ENCODE measurements around the gene TARBP1.
"Not testable (repeated sequence)": the region's sequence is repeated elsewhere in the genome, so short reads cannot be mapped to it uniquely, and the experiment has no call there.

The TARBP1 gene

DNA sequence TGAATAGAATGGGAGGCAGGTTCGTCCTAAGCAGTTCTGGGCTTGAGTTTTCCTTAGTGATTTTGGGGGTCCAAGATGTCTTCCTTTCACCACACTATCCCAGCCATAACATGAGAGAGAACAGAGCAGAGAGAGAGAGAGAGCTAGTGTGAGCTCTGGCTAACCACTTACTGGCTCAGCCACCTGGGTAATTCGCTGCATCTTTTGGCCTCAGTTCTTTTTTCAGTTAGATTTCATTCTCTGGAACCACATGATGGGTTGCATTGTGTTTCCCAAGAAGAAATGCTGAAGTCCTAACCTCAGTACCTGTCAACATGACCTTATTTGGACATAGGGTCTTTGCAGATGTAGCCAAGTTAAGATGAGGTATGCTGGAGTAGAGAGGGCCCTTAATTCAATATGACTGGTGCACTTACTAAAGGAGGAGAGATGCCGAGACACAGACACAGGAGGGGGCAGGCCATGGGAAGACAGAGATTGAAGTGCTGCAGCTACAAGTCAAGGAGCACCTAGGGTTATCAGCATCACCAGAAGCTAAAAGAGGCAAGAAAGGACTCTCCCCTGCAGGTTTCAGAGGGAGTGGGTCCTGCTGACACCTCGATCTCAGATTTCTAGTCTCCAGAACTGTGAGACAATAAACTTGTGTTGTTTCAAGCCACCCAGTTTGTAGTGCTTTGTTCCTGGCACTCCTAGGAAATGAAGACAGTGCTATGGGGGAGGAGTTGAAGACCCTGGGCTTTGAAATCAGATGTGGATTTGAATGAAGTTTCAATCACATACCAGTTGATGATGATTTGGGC, 26.2 kb upstream of the TARBP1 start:
- no peak for DNase-seq (ENCODE audit: low spot score)

DNA sequence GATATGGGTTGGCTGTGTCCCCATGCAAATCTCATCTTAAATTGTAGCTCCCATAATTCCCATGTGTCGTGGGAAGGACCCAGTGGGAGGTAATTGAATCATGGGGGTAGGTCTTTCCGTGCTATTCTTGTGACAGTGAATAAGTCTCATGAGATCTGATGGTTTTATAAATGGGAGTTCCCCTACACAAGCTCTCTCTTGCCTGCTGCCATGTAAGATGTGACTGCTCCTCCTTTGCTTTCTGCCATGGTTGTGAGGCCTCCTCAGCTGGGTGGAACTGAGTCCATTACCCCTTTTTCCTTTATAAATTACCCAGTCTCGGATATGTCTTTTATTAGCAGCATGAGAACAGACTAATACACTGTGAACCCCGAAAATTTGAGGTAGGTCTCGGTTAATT, 25.3 kb upstream of the TARBP1 start:
- not testable (repeated sequence) for DNase-seq (ENCODE audit: low spot score)

DNA sequence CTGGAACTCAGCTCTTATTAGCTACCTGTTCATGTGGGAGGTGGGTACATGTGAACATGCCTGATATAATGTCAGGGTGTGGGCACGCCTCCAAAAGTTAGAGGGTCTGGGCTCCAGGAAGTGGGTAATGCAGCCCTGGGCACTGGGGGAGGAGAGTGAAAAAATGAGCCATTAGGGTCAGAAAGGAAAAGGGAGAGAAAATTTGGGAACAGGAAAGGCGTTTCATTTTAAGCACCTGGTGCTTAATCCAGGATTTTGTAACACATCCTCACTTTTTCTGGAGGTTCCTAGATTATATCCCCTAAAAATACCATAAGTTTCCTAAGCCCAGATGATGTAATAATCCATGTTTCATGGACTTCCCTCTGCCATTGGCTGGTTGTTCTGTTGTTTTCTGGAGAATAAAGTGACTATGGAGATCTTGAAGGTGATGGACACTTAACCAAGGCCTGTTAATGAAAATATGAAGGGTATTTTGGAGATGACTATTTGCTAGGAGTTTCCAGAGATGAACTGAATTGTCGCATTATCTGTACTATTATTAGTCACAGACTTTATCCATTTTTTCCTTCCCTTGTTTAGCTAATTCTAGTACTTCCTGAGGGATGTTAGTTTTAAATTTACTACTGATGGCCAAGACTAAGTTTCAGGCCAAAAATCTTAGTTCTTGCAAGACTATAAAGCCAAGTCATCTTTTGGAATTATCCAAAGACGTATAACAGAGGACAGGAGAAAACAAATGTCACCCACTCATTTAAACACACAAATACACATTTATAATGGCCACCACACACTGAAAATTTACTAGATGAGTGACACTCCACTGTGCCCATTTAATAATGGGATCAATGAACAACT, 24.4 kb upstream of the TARBP1 start:
- DNase-seq (ENCODE audit: low spot score), result no peak

DNA sequence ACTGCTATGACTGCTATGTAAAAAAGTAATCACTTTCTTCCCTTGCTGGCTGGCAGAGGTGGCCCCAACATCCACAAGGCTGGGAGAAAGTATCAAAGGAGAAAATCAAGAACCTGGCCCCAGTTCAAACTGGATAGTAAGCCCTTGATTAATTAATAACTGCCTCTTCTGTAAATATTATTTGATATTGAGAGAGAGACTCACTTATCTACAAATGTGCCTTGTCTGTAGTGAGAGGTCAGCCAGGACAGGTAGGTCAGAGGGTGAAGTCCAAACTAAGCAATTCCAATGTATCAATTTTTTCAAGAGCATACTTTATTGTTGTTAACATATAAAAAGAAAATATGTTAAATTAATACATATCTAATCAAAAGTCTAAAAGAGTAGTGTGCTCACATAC, 23.8 kb upstream of the TARBP1 start:
- no peak for DNase-seq (ENCODE audit: low spot score)

DNA sequence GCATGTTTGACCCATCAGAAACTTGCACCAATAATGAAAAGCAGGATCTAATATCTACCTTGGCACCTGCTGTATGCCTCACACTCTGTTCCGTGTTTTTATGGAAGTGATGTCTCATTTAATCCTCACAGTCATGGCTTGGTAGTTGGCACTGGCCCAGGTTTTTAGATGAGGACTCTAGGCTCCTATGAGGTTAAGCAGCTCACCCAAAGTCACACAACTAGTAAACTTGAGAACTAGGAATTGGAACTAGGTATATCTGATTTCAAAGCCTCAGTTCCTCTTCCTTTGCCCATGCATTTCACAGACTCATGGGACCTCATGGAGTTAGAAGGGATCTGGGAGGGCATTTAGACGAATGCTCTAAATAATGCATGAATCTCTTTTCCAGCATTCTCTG, 21.3 kb upstream of the TARBP1 start:
- no peak for DNase-seq (ENCODE audit: low spot score)

GRCh38 chr1:234499943-234500245, 20.9 kb upstream of the TARBP1 start:
- DNase-seq (ENCODE audit: low spot score), result no peak

- DNase-seq (ENCODE audit: low spot score), result peak; percentile 95
These were observed 20.4 kb upstream of the TARBP1 start for GRCh38 chr1:234499119-234499942.

DNA sequence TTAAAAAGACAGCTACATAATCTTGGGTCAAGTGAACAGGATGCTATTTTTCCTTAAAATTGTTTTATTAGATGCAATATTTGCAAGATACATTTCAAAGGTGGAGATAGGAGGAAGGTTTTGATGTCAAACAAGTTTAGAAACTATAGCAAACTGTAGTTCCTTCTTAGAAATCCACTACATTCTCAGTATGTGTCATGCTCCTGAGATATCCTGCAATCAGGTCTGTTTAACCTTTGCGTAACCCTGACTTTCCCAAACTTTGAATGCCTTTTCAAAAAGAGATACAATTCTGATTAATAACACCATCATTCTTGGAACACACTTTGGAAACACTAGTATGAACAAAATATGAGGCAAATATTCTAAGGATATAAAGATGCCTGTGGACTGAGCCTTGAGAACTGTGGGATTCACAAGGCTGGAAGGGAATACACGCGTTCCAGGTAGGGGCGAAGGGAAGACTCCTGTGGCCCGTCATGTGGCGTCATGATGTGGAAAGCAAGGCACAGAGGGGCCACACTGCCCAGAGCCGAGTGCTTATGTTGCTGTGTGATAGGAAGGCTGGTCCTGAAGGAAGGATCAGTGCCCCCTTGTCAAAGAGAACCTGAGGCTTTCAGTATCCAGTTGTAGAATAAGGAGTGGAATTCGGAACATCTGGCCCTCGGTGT, 19.6 kb upstream of the TARBP1 start:
- DNase-seq (ENCODE audit: low spot score), result no peak

DNA sequence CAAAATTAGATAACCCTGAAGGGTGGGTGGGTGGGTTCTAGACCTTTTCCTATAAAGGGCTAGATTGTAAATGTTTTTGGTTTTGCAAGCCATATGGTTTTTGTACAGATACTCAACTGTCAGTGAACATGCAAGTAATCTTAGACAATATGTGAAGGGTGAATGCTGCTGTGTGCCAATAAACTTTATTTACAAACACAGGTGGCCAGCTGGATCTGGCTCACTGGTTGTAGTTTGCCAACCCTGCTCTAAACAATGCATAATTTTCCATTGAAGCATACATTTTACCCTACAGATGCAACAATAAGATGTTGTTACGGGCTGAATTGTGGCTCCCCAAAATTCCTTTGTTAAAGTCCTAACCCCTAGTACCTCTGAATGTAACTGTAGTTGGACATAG, 18.6 kb upstream of the TARBP1 start:
- no peak for DNase-seq (ENCODE audit: low spot score)

DNA sequence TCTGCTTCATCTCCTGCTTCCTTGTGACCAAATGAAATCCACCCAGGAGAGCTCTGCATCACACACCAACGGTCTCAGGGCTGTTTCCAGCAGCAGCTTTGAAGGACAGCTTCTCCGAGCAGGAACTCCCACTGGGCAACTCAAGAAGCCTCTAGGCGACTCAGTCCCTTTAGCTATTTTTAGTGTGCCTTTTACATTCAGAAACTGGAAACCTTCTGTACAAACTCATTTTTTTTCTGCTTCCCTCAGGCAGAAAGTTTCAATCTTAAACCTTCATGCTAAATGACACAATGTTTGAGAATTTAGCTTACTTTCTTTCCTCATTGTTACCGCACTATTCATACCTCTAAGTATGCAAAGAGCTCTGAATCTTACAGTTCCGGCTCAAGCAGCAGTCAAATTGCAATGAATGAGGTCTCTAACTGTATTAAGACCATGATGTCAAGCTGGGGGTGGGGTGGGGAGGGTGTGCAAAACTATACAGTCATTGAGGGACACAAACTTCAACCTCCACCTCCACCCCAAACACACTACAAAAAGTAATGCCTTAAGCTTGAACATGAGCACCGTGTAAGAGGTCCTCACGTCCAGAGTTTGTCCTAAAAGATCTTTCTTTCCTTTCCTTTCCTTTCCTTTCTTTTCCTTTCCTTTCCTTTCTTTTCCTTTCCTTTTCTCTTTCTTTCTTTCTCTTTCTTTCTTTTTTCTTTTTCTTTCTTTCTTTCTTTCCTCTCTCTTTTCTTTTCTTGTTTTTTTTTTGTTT, 16.4 kb upstream of the TARBP1 start:
- DNase-seq (ENCODE audit: low spot score), result no peak

DNA sequence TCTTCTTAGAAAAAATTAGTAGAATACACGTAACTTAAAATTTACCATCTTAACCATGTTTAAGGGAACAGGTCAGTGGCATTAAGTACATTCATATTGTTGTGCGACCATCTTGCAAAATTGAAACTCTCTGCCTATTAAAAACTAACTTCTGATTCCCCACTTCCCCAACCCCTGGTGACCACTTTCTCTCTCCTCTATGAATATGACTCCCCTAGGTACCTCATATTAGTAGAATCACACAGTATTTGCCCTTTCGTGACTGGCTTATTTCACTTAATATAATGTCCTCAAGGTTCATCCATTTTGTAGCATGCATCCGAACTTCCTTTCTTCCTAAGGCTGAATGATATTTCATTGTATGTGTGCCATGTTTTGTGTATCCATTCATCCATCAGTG, 15.1 kb upstream of the TARBP1 start:
- DNase-seq (ENCODE audit: low spot score), result no peak

DNA sequence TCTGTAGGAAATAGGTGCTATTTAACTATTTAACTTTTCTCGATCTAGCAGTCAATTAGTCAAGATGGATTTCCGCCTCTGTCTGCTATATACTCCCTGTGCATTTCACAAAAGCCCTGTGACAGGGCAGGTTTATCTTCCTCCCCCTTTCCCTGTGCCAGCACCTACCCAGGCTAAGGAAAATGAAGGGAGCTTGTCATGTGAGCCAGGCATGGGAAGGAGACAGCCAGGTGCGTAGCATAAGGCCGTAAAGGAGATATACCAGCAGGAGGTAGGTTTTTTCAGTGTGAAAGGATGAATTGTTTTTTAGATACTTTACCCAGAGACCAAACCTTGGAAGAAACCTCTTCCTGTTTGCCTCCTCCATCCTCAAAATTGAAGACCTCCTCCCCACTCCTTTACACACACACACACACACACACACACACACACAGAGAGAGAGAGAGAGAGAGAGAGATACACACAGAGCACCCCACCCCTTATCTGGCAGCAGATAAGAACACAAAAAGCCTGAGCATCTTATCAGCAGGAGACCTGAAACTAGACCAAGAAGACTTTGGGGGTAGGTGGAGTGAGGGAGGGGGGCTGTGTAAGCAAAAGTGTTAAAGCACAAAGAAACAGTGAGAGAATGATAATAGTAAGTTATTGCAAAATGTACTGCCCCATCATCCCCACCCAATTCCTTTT, 12.0 kb upstream of the TARBP1 start:
- no peak for DNase-seq (ENCODE audit: low spot score)

GRCh38 chr1:234489698-234490077, 10.7 kb upstream of the TARBP1 start:
- DNase-seq (ENCODE audit: low spot score), result no peak

DNA sequence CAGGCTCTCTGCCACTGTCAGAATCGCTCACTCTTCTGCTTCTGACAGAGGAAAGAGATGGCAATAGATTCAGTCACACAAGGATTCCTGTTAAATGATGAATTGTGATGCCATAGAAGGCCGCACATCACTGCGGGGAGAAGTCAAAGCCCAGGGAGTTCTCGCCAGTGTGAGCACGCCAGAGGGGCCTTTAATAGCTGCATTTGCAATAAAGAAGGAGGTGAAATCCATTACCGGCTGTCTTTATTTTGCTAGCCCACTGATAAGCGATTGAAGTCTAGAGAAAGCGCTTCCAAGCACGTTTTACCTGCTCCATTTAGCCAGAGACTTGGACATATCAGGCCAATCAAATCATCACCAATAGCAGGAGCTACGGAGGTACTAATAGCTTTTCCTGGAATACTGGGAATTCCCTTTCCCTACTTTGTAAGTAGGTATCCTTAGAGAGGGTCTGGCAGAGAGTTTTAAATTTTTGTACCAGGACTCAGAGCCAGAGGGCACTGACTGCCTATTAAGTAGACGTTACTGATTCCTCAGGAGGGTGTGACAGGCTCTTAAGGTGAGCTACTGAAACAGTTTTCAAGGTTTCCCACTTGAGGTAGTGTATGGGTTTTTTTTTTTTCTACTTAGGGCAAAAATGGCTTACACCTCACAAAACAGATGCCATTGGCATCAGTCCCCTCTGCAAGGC, 10.2 kb upstream of the TARBP1 start:
- no peak for DNase-seq (ENCODE audit: low spot score)

DNA sequence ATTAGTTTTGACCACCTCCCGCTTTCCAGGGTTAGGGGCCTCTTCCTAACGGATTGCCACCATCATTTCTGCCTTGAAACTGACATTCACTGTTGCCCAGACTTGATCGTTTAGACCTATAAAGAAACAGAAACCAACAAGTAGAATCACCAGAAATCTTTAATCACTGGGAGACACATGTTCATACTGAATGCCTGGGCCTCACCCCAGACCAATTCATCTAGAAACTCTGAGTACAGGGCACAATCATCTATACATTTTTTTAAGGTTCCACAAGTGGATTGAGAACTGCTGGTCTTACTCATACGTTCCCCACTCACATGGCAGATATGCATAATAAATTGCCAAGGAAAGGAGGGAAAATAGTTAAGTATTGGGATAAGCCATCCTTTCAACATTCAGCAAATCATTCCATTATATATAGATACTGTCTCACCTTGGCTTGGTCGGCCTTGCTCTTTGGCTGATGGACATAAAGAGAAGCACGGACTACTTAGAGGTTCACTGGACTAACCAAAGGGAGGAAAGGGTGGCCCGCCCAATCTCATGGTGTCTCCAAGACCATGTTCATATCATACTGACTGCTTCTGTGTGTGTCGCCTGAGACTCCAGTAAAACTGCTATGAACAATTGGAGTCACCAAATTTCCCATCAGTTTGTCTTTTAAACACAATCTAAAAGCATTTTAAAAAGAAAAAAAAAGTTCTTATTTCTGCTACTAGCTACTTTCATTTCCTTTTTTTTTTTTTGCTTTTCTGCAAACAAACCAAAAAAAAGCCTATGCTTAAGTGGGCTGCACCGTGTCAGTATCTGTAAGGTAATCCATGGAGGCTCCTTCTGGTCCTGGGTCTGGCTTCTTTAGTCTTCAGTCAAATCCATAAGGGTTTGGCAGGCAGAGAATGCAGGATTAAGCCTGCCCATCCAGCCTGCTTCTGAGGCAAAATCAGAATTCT, 9.4 kb upstream of the TARBP1 start:
- no peak for DNase-seq (ENCODE audit: low spot score)

GRCh38 chr1:234486858-234487840, 8.2 kb upstream of the TARBP1 start:
- DNase-seq (ENCODE audit: low spot score), result peak; percentile 89

GRCh38 chr1:234484991-234485739, 6.2 kb upstream of the TARBP1 start:
- DNase-seq (ENCODE audit: low spot score), result peak; percentile 50

Data from Ammon's horn (tissue), 1 donor.